Measurements from ENCODE around the gene RHOG.

The RHOG gene

GRCh38 chr11:3802011-3802790, 38.6 kb downstream of the RHOG start:
- no peak overlapping the region for H3K4me3 ChIP-seq (ENCODE audit: low read length)
- no peak overlapping the region for H2AK5ac ChIP-seq (ENCODE audit: low read length)
- no peak overlapping the region for H2BK120ac ChIP-seq (ENCODE audit: low read depth, low read length)
- H4K8ac ChIP-seq (ENCODE audit: low read depth, low read length): no peak overlapping the region
- no peak overlapping the region for H3K27ac ChIP-seq (ENCODE audit: low read depth, low read length)
- no peaks in the 10 kb centered on the region for H3K36me3 ChIP-seq (ENCODE audit: control insufficient read depth, insufficient read depth, low read length)
- no peak overlapping the region for H3K4me2 ChIP-seq (ENCODE audit: low read length)
- H3K23ac ChIP-seq (ENCODE audit: low read length): no peak overlapping the region
- peaks cover under 1% of the 10 kb centered on the region for H3K79me2 ChIP-seq (ENCODE audit: control insufficient read depth, insufficient read depth, low read length)
- no peak overlapping the region for H3K9ac ChIP-seq (ENCODE audit: low read length)
- no peak overlapping the region for H3K56ac ChIP-seq (ENCODE audit: low read length)
- H3K79me1 ChIP-seq (ENCODE audit: low read length): no peaks in the 10 kb centered on the region
- H4K5ac ChIP-seq (ENCODE audit: low read length): no peak overlapping the region
- H2BK15ac ChIP-seq (replicated peaks; ENCODE audit: low read depth): no peak overlapping the region
- H3K4me1 ChIP-seq (ENCODE audit: control insufficient read depth, low read depth, low read length): peaks cover 2% of the 10 kb centered on the region
- WGBS (ENCODE audit: extremely low coverage, insufficient coverage, low lambda C conversion rate): no CpG with 5 or more reads among the region's 4 CpGs
- no peaks in the 10 kb centered on the region for H3K27me3 ChIP-seq (ENCODE audit: insufficient read depth, low read length, poor library complexity)
- no peak overlapping the region for H3K4ac ChIP-seq (ENCODE audit: low read depth, low read length)
- no peak overlapping the region for H3K18ac ChIP-seq (ENCODE audit: low read length)
- no peak for DNase-seq
- no peak overlapping the region for H2BK5ac ChIP-seq (ENCODE audit: low read length)

- Histone ChIP-seq H4K8ac (ENCODE audit: low read depth, low read length) (no peak overlapping the region), H3K27ac (ENCODE audit: low read depth, low read length) (no peak overlapping the region), H3K4me1 (ENCODE audit: control insufficient read depth, low read depth, low read length) (peaks cover 5% of the 10 kb centered on the region), H3K23ac (ENCODE audit: low read length) (no peak overlapping the region), H3K4me3 (ENCODE audit: low read length) (no peak overlapping the region), H3K9ac (ENCODE audit: low read length) (no peak overlapping the region), H3K79me1 (ENCODE audit: low read length) (peaks cover 2% of the 10 kb centered on the region), H3K4ac (ENCODE audit: low read depth, low read length) (no peak overlapping the region), H2BK15ac (replicated peaks; ENCODE audit: low read depth) (no peak overlapping the region), H3K56ac (ENCODE audit: low read length) (no peak overlapping the region), H4K5ac (ENCODE audit: low read length) (no peak overlapping the region), H3K4me2 (ENCODE audit: low read length) (no peak overlapping the region), H2BK5ac (ENCODE audit: low read length) (no peak overlapping the region), H3K27me3 (ENCODE audit: insufficient read depth, low read length, poor library complexity) (no peaks in the 10 kb centered on the region), H3K18ac (ENCODE audit: low read length) (no peak overlapping the region), H3K79me2 (ENCODE audit: control insufficient read depth, insufficient read depth, low read length) (peaks cover 24% of the 10 kb centered on the region), H2BK120ac (ENCODE audit: low read depth, low read length) (no peak overlapping the region), H2AK5ac (ENCODE audit: low read length) (no peak overlapping the region), H3K36me3 (ENCODE audit: control insufficient read depth, insufficient read depth, low read length) (no peaks in the 10 kb centered on the region)
- no CpG with 5 or more reads among the region's 5 CpGs for WGBS (ENCODE audit: extremely low coverage, insufficient coverage, low lambda C conversion rate)
- no peak for DNase-seq
Observed at GRCh38 chr11:3799873-3800272, 40.9 kb downstream of the RHOG start.

- Histone ChIP-seq H2BK120ac (ENCODE audit: low read depth, low read length) (no peak overlapping the region), H3K56ac (ENCODE audit: low read length) (peak overlapping the region; percentile 28), H3K36me3 (ENCODE audit: control insufficient read depth, insufficient read depth, low read length) (no peaks in the 10 kb centered on the region), H3K27ac (ENCODE audit: low read depth, low read length) (no peak overlapping the region), H2BK5ac (ENCODE audit: low read length) (no peak overlapping the region), H4K5ac (ENCODE audit: low read length) (no peak overlapping the region), H3K4ac (ENCODE audit: low read depth, low read length) (no peak overlapping the region), H3K23ac (ENCODE audit: low read length) (no peak overlapping the region), H3K4me1 (ENCODE audit: control insufficient read depth, low read depth, low read length) (peaks cover 5% of the 10 kb centered on the region), H4K8ac (ENCODE audit: low read depth, low read length) (no peak overlapping the region), H2BK15ac (replicated peaks; ENCODE audit: low read depth) (no peak overlapping the region), H3K9ac (ENCODE audit: low read length) (no peak overlapping the region), H3K4me3 (ENCODE audit: low read length) (no peak overlapping the region), H2AK5ac (ENCODE audit: low read length) (no peak overlapping the region), H3K27me3 (ENCODE audit: insufficient read depth, low read length, poor library complexity) (no peaks in the 10 kb centered on the region), H3K79me1 (ENCODE audit: low read length) (peaks cover 2% of the 10 kb centered on the region), H3K18ac (ENCODE audit: low read length) (no peak overlapping the region), H3K4me2 (ENCODE audit: low read length) (no peak overlapping the region), H3K79me2 (ENCODE audit: control insufficient read depth, insufficient read depth, low read length) (peaks cover 31% of the 10 kb centered on the region)
- DNase-seq: no peak
- WGBS (ENCODE audit: extremely low coverage, insufficient coverage, low lambda C conversion rate): no CpG with 5 or more reads among the region's 9 CpGs
Observed at GRCh38 chr11:3799143-3799542, 41.6 kb downstream of the RHOG start.

GRCh38 chr11:3797329-3798090, 43.2 kb downstream of the RHOG start, which contains the start of gene NUP98:
TSS of gene NUP98 (minus strand) at chr11:3797554. CDS start at chr11:3782117, 15,437 bp downstream.
- Histone ChIP-seq H3K9ac (ENCODE audit: low read length) (peak within 1 kb of the TSS; percentile 96), H2BK120ac (ENCODE audit: low read depth, low read length) (no peak within 1 kb of the TSS), H3K56ac (ENCODE audit: low read length) (peak within 1 kb of the TSS; percentile 95), H3K27ac (ENCODE audit: low read depth, low read length) (peak within 1 kb of the TSS; percentile 77), H3K4ac (ENCODE audit: low read depth, low read length) (peak within 1 kb of the TSS; percentile 74), H2BK5ac (ENCODE audit: low read length) (peak within 1 kb of the TSS; percentile 20), H3K79me2 (ENCODE audit: control insufficient read depth, insufficient read depth, low read length) (peaks cover 45% of the 10 kb centered on the region), H3K4me3 (ENCODE audit: low read length) (peak within 1 kb of the TSS; percentile 92), H3K23ac (ENCODE audit: low read length) (no peak within 1 kb of the TSS), H2BK15ac (replicated peaks; ENCODE audit: low read depth) (no peak within 1 kb of the TSS), H3K36me3 (ENCODE audit: control insufficient read depth, insufficient read depth, low read length) (no peaks in the 10 kb centered on the region), H4K5ac (ENCODE audit: low read length) (peak within 1 kb of the TSS; percentile 33), H4K8ac (ENCODE audit: low read depth, low read length) (peak within 1 kb of the TSS; percentile 82), H3K79me1 (ENCODE audit: low read length) (peaks cover 2% of the 10 kb centered on the region), H3K27me3 (ENCODE audit: insufficient read depth, low read length, poor library complexity) (no peaks in the 10 kb centered on the region), H3K18ac (ENCODE audit: low read length) (peak within 1 kb of the TSS; percentile 95), H2AK5ac (ENCODE audit: low read length) (peak within 1 kb of the TSS; percentile 45), H3K4me2 (ENCODE audit: low read length) (peak within 1 kb of the TSS; percentile 93), H3K4me1 (ENCODE audit: control insufficient read depth, low read depth, low read length) (peaks cover 5% of the 10 kb centered on the region)
- peak; percentile 100 for DNase-seq
- no CpG with 5 or more reads among the region's 86 CpGs for WGBS (ENCODE audit: extremely low coverage, insufficient coverage, low lambda C conversion rate)

- H3K56ac ChIP-seq (ENCODE audit: low read length): peak overlapping the region; percentile 95
- H2AK5ac ChIP-seq (ENCODE audit: low read length): peak overlapping the region; percentile 45
- H3K9ac ChIP-seq (ENCODE audit: low read length): peak overlapping the region; percentile 96
- no peak for DNase-seq
- H3K79me1 ChIP-seq (ENCODE audit: low read length): peaks cover 2% of the 10 kb centered on the region
- H2BK15ac ChIP-seq (replicated peaks; ENCODE audit: low read depth): no peak overlapping the region
- H3K4me3 ChIP-seq (ENCODE audit: low read length): peak overlapping the region; percentile 92
- no peak overlapping the region for H3K23ac ChIP-seq (ENCODE audit: low read length)
- peak overlapping the region; percentile 93 for H3K4me2 ChIP-seq (ENCODE audit: low read length)
- no peaks in the 10 kb centered on the region for H3K27me3 ChIP-seq (ENCODE audit: insufficient read depth, low read length, poor library complexity)
- no peak overlapping the region for H2BK5ac ChIP-seq (ENCODE audit: low read length)
- H2BK120ac ChIP-seq (ENCODE audit: low read depth, low read length): no peak overlapping the region
- H4K8ac ChIP-seq (ENCODE audit: low read depth, low read length): no peak overlapping the region
- peaks cover 50% of the 10 kb centered on the region for H3K79me2 ChIP-seq (ENCODE audit: control insufficient read depth, insufficient read depth, low read length)
- H4K5ac ChIP-seq (ENCODE audit: low read length): no peak overlapping the region
- H3K27ac ChIP-seq (ENCODE audit: low read depth, low read length): peak overlapping the region; percentile 28
- no peaks in the 10 kb centered on the region for H3K36me3 ChIP-seq (ENCODE audit: control insufficient read depth, insufficient read depth, low read length)
- WGBS (ENCODE audit: extremely low coverage, insufficient coverage, low lambda C conversion rate): no CpG with 5 or more reads among the region's 26 CpGs
- peak overlapping the region; percentile 95 for H3K18ac ChIP-seq (ENCODE audit: low read length)
- H3K4ac ChIP-seq (ENCODE audit: low read depth, low read length): peak overlapping the region; percentile 74
- peaks cover 5% of the 10 kb centered on the region for H3K4me1 ChIP-seq (ENCODE audit: control insufficient read depth, low read depth, low read length)
Observed at GRCh38 chr11:3796801-3797328, 43.9 kb downstream of the RHOG start.

Measured in mesendoderm (in vitro differentiated cells).